ENCODE data around the gene ANAPC16. TPM values are rescaled to one million over a fixed set of nuclear protein-coding genes. Genes with fewer than 3 reads are reported as not detected.

ANAPC16 gene
- total RNA-seq, 2 experiments from 2014 or later, result 61.9 to 64.3 TPM

- Histone ChIP-seq H3K27me3 (ENCODE audit: control insufficient read depth in 1 of 2, insufficient read depth in 2 of 2, low read length in 2 of 2) (no peaks in the 10 kb centered on the region), H3K36me3 (ENCODE audit: insufficient read depth, low read length) (peaks cover 33% of the 10 kb centered on the region), H3K27ac (ENCODE audit: low read depth in 1 of 2, low read length in 2 of 2) (no peak overlapping the region), H3K4me1 (ENCODE audit: insufficient read depth, low read length) (no peaks in the 10 kb centered on the region), H3K4me3 (ENCODE audit: low read length) (no peak overlapping the region), H3K9me3 (ENCODE audit: control insufficient read depth in 1 of 2, insufficient read depth in 1 of 2, low read length in 2 of 2) (no peaks in the 10 kb centered on the region)
- H3K27ac Mint-ChIP-seq, result no peak overlapping the region
- no peaks in the 10 kb centered on the region for H3K9me3 Mint-ChIP-seq
- no peaks in the 10 kb centered on the region for H3K27me3 Mint-ChIP-seq
- peaks cover 52% of the 10 kb centered on the region for H3K36me3 Mint-ChIP-seq (ENCODE audit: low read depth)
- CTCF ChIA-PET, result no interaction called here
- POLR2A ChIA-PET, result no interaction called here
- DNase-seq, result no peak
- TF ChIP-seq CTCF (IDR thresholded peaks at IDR 0.05), result no peak
- intact Hi-C loops (cut with DNase I, micrococcal nuclease), result no loop called here
- no peak overlapping the region for H3K4me3 Mint-ChIP-seq
- H3K4me1 Mint-ChIP-seq (ENCODE audit: low read depth), result peaks cover 4% of the 10 kb centered on the region
- ATAC-seq (ENCODE audit: poor library complexity), result no peak
Observed at GRCh38 chr10:72200883-72201282, 14.9 kb upstream of the ANAPC16 start.

DNA sequence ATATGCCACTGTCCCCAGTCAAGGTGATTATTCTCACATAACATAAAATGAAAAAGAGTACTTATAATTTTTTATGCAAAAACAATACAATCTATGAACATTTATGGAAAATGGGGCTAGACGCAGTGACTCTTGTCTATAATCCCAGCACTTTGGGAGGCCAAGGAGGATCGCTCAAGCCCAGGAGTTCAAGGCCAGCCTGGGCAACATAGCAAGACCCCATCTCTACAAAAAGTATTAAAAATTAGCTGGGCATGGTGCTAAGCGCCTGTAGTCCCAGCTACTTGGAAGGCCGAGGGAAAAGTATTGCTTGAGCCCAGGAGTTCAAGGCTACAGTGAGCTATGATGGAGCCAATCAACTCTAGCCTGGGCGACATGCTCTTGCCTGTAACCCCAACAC, 14.5 kb upstream of the ANAPC16 start:
- ATAC-seq (ENCODE audit: poor library complexity) (no peak), DNase-seq (no peak)
- intact Hi-C loops (cut with DNase I, micrococcal nuclease), result no loop called here
- TF ChIP-seq CTCF (IDR thresholded peaks at IDR 0.05), result no peak
- no peaks in the 10 kb centered on the region for H3K27me3 ChIP-seq (ENCODE audit: control insufficient read depth in 1 of 2, insufficient read depth in 2 of 2, low read length in 2 of 2)
- Mint-ChIP-seq H3K4me1 (ENCODE audit: low read depth) (peaks cover 4% of the 10 kb centered on the region), H3K4me3 (no peak overlapping the region), H3K27ac (no peak overlapping the region), H3K36me3 (ENCODE audit: low read depth) (peaks cover 48% of the 10 kb centered on the region), H3K27me3 (no peaks in the 10 kb centered on the region), H3K9me3 (no peaks in the 10 kb centered on the region)
- ChIA-PET CTCF (no interaction called here), POLR2A (no interaction called here)
- H3K36me3 ChIP-seq (ENCODE audit: insufficient read depth, low read length), result peaks cover 30% of the 10 kb centered on the region
- H3K9me3 ChIP-seq (ENCODE audit: control insufficient read depth in 1 of 2, insufficient read depth in 1 of 2, low read length in 2 of 2), result no peaks in the 10 kb centered on the region
- no peaks in the 10 kb centered on the region for H3K4me1 ChIP-seq (ENCODE audit: insufficient read depth, low read length)
- H3K27ac ChIP-seq (ENCODE audit: low read depth in 1 of 2, low read length in 2 of 2), result no peak overlapping the region
- H3K4me3 ChIP-seq (ENCODE audit: low read length), result no peak overlapping the region

DNA sequence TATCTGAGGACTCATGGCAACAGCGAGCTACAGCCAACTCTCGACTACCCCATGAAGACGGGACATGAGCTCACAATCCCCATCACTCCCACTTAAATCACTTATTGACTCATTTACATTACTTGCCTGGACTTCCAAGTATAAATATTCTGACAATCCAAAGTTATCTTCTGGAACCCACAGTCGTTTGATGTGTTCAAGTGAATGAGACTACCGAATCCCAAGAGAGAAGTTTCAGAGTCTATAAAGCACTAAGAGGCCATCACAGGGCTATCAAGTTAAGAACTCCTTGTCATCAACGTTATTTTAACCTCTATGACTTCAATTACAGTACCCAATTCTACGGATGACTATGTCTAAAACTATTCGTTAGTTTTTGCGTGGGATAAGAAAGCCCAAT, 11.5 kb upstream of the ANAPC16 start:
- Mint-ChIP-seq H3K27me3 (no peaks in the 10 kb centered on the region), H3K4me1 (ENCODE audit: low read depth) (peaks cover 8% of the 10 kb centered on the region), H3K27ac (no peak overlapping the region), H3K4me3 (no peak overlapping the region), H3K9me3 (no peaks in the 10 kb centered on the region), H3K36me3 (ENCODE audit: low read depth) (peaks cover 59% of the 10 kb centered on the region)
- H3K4me3 ChIP-seq (ENCODE audit: low read length), result no peak overlapping the region
- no peaks in the 10 kb centered on the region for H3K27me3 ChIP-seq (ENCODE audit: control insufficient read depth in 1 of 2, insufficient read depth in 2 of 2, low read length in 2 of 2)
- DNase-seq (no peak), ATAC-seq (ENCODE audit: poor library complexity) (no peak)
- H3K4me1 ChIP-seq (ENCODE audit: insufficient read depth, low read length), result peaks cover 11% of the 10 kb centered on the region
- ChIA-PET CTCF (no interaction called here), POLR2A (no interaction called here)
- H3K9me3 ChIP-seq (ENCODE audit: control insufficient read depth in 1 of 2, insufficient read depth in 1 of 2, low read length in 2 of 2), result no peaks in the 10 kb centered on the region
- H3K27ac ChIP-seq (ENCODE audit: low read depth in 1 of 2, low read length in 2 of 2), result no peak overlapping the region
- peaks cover 43% of the 10 kb centered on the region for H3K36me3 ChIP-seq (ENCODE audit: insufficient read depth, low read length)
- TF ChIP-seq CTCF (IDR thresholded peaks at IDR 0.05), result no peak
- intact Hi-C loops (cut with DNase I, micrococcal nuclease), result no loop called here

Measured in CD4-positive, alpha-beta T cell (primary cell).